Activated naive CD8-positive, alpha-beta T cell treated with anti-CD3 and anti-CD28 coated beads for 36 hours (primary cell): ENCODE results near the gene KCNMA1. TPM values are rescaled to one million over a fixed set of nuclear protein-coding genes. Genes with fewer than 3 reads are reported as not detected.

Experiments
- DNase-seq: peaks from one replicate; pipeline ENCODE4 v3.0.0; 2021
- H3K27ac Mint-ChIP-seq: one replicate; pipeline ENCODE4 v1.8.0; 2022; ENCODE audit warnings: mild to moderate bottlenecking, moderate library complexity, mixed read lengths
- H3K27me3 Mint-ChIP-seq: one replicate; pipeline ENCODE4 v1.8.0; 2022; ENCODE audit warnings: mild to moderate bottlenecking, mixed read lengths
- H3K36me3 Mint-ChIP-seq: one replicate; pipeline ENCODE4 v1.8.0; 2021; ENCODE audit warnings: mild to moderate bottlenecking, mixed read lengths
- H3K4me1 Mint-ChIP-seq: one replicate; pipeline ENCODE4 v1.8.0; 2021; ENCODE audit warnings: mixed read lengths
- H3K4me3 Mint-ChIP-seq: one replicate; pipeline ENCODE4 v1.8.0; 2022; ENCODE audit warnings: mild to moderate bottlenecking, moderate library complexity, mixed read lengths
- H3K9me3 Mint-ChIP-seq: one replicate; pipeline ENCODE4 v1.8.0; 2022; ENCODE audit warnings: mixed read lengths
- total RNA-seq, 2 experiments: library from RNA; stranded (reverse); gene quantifications; one replicate each; pipeline ENCODE4 v1.2.3, GENCODE V29; 2021

KCNMA1 gene
- total RNA-seq, 2 experiments from 2014 or later = not detected

DNA sequence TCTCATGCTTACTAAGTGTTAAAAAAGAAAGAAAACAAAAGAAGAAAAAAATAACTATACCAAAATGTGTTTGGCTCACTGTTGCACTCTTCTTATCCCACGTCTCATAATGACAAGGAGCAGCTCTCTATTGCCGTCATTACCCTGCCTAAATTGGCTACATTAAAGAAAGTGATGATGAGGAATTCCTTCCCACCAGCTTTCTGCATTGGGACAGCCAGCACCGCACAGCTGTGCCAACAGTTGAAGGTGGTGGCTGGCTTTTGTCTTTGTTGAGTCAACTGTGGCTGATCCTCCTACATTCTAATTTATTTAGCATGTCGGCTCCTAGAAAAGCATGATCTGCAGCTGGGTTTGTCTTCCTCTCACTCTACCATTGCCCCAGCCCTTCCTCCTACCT is 751.8 kb downstream of the KCNMA1 start:
- Mint-ChIP-seq H3K4me3 (no peak overlapping the region), H3K27ac (no peak overlapping the region), H3K9me3 (no peaks in the 10 kb centered on the region), H3K4me1 (peaks cover 2% of the 10 kb centered on the region), H3K36me3 (no peaks in the 10 kb centered on the region), H3K27me3 (peaks cover 11% of the 10 kb centered on the region)
- no peak for DNase-seq

DNA sequence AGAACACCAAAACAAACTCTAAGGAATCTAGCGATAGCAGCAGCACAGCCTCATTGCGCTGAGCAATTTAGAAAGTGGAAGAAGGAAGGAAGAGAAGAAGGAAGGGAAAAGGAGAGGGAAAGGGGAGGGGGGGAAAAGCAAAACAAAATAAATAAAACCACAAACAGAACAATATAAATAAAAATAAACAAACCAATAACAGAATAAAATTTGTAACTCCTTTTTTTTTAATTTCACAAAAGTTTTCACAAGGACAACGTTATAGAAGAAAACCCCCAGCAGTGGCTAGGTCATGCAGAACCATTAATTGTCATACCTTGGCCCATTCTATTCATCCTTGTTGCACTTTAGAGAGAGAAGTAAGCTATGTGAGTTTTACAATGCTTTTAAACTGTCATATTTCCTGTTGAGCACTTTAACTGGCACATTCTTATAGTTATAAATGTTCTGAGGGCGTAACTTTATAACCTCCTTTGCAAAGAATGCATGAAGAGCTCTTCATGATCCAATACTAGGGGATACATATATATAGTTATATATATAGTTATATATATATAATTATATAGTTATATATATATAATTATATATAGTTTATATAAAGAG is 752.8 kb downstream of the KCNMA1 start:
- no peak for DNase-seq
- peaks cover 11% of the 10 kb centered on the region for H3K27me3 Mint-ChIP-seq
- H3K36me3 Mint-ChIP-seq = no peaks in the 10 kb centered on the region
- no peak overlapping the region for H3K4me3 Mint-ChIP-seq
- no peaks in the 10 kb centered on the region for H3K9me3 Mint-ChIP-seq
- H3K4me1 Mint-ChIP-seq = peaks cover 2% of the 10 kb centered on the region
- H3K27ac Mint-ChIP-seq = no peak overlapping the region

- no peaks in the 10 kb centered on the region for H3K9me3 Mint-ChIP-seq
- H3K4me3 Mint-ChIP-seq = no peak overlapping the region
- no peaks in the 10 kb centered on the region for H3K36me3 Mint-ChIP-seq
- DNase-seq = no peak
- H3K27ac Mint-ChIP-seq = no peak overlapping the region
- H3K27me3 Mint-ChIP-seq = peaks cover 16% of the 10 kb centered on the region
- H3K4me1 Mint-ChIP-seq = peaks cover 2% of the 10 kb centered on the region
Observed at GRCh38 chr10:76883596-76883995, 754.0 kb downstream of the KCNMA1 start.

DNA sequence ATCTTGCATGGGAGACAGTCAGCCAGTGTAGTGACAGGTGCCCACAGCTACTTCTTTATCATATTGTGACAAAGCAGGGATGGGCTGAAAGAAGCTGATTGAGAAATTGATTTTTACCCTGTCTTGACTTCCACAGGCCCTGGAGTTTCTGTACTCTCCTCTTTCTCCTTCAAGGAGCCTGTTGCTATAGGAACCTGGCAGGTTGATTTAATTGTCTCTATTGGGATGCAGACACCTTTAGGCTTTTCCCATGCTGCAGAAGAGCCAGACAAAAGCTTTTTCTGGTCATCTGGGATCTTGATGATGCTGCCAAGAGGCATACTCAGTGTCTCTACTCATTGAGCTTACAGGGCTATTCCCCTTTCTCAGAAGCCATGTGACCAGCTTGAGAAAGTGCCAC is 754.8 kb downstream of the KCNMA1 start:
- no peak overlapping the region for H3K4me3 Mint-ChIP-seq
- peaks cover 16% of the 10 kb centered on the region for H3K27me3 Mint-ChIP-seq
- no peaks in the 10 kb centered on the region for H3K9me3 Mint-ChIP-seq
- DNase-seq = no peak
- H3K36me3 Mint-ChIP-seq = no peaks in the 10 kb centered on the region
- H3K27ac Mint-ChIP-seq = no peak overlapping the region
- peaks cover 2% of the 10 kb centered on the region for H3K4me1 Mint-ChIP-seq

DNA sequence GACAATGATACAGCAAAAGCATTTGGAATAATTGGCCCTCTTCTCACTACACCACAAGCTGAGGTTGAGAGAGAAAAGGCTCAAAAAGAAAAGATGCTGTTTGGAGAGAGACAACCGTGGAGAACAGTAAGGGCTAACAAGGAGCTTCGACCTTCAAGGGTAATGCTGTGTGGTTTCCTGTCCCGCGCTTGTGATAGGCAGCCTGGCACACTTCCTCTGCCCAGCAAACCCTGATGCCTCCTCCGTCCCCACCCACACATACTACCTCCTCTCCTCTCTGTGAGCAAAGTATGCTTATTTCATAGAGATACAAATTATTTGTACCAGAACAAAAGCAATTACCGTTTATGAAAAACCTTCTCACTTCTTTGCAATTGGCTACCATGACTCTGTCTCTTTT is 755.4 kb downstream of the KCNMA1 start:
- H3K9me3 Mint-ChIP-seq = no peaks in the 10 kb centered on the region
- H3K4me3 Mint-ChIP-seq = no peak overlapping the region
- H3K27me3 Mint-ChIP-seq = peaks cover 15% of the 10 kb centered on the region
- H3K36me3 Mint-ChIP-seq = no peaks in the 10 kb centered on the region
- no peak for DNase-seq
- H3K27ac Mint-ChIP-seq = no peak overlapping the region
- H3K4me1 Mint-ChIP-seq = peaks cover 2% of the 10 kb centered on the region

DNA sequence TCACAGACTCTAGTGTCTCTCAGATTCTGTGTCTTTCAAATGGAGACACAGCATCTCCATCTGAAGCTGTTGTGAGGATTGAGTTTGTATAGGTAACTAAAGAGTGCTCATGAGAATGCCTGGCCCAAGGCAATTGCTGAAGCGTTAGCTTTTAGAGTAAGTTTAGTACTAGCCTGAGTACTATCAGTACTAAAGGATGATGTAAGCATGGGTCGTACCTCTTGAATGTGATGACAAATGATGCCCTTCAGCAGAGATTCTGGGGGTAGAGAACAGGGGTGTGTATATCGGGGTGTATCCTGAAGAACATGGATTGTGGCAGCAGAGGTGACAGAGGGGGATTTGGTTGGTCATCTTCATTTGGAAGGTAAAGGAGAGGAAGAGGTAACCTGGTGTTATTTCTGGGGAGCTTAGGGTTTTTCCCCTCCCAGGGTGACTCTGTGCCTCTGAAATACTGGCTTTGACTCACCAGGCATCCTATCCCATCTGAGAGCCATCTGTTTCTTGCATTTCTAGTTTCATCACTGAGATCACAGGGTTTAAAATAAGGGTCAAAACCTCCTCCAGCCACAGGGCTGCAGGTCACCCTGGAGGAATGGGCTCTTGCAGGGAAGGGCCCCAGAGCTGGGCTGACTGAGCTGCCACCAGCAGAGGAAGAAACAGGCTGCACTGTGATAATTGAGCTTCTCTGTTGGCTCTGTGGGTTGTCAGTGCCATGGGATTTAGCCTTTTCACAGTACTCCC is 756.0 kb downstream of the KCNMA1 start:
- no peak for DNase-seq
- Mint-ChIP-seq H3K27me3 (peaks cover 13% of the 10 kb centered on the region), H3K4me1 (peaks cover 2% of the 10 kb centered on the region), H3K36me3 (no peaks in the 10 kb centered on the region), H3K27ac (no peak overlapping the region), H3K9me3 (no peaks in the 10 kb centered on the region), H3K4me3 (no peak overlapping the region)

- H3K36me3 Mint-ChIP-seq = no peaks in the 10 kb centered on the region
- H3K4me1 Mint-ChIP-seq = peaks cover 2% of the 10 kb centered on the region
- DNase-seq = no peak
- peaks cover 13% of the 10 kb centered on the region for H3K27me3 Mint-ChIP-seq
- no peak overlapping the region for H3K27ac Mint-ChIP-seq
- H3K9me3 Mint-ChIP-seq = no peaks in the 10 kb centered on the region
- H3K4me3 Mint-ChIP-seq = no peak overlapping the region
Observed at GRCh38 chr10:76880931-76881330, 756.7 kb downstream of the KCNMA1 start.

GRCh38 chr10:76879116-76879913 is 758.3 kb downstream of the KCNMA1 start:
- no peak overlapping the region for H3K4me3 Mint-ChIP-seq
- H3K4me1 Mint-ChIP-seq = peaks cover 2% of the 10 kb centered on the region
- H3K36me3 Mint-ChIP-seq = no peaks in the 10 kb centered on the region
- no peaks in the 10 kb centered on the region for H3K9me3 Mint-ChIP-seq
- no peak overlapping the region for H3K27ac Mint-ChIP-seq
- no peak for DNase-seq
- H3K27me3 Mint-ChIP-seq = peaks cover 12% of the 10 kb centered on the region

GRCh38 chr10:76878514-76878913 is 759.1 kb downstream of the KCNMA1 start:
- Mint-ChIP-seq H3K4me1 (peaks cover 2% of the 10 kb centered on the region), H3K27me3 (peaks cover 11% of the 10 kb centered on the region), H3K9me3 (no peaks in the 10 kb centered on the region), H3K27ac (no peak overlapping the region), H3K36me3 (no peaks in the 10 kb centered on the region), H3K4me3 (no peak overlapping the region)
- no peak for DNase-seq

- no peaks in the 10 kb centered on the region for H3K36me3 Mint-ChIP-seq
- H3K4me1 Mint-ChIP-seq = no peaks in the 10 kb centered on the region
- DNase-seq = no peak
- H3K27ac Mint-ChIP-seq = no peak overlapping the region
- no peaks in the 10 kb centered on the region for H3K9me3 Mint-ChIP-seq
- peaks cover 13% of the 10 kb centered on the region for H3K27me3 Mint-ChIP-seq
- H3K4me3 Mint-ChIP-seq = no peak overlapping the region
Observed at GRCh38 chr10:76874896-76875295, 762.7 kb downstream of the KCNMA1 start.

DNA sequence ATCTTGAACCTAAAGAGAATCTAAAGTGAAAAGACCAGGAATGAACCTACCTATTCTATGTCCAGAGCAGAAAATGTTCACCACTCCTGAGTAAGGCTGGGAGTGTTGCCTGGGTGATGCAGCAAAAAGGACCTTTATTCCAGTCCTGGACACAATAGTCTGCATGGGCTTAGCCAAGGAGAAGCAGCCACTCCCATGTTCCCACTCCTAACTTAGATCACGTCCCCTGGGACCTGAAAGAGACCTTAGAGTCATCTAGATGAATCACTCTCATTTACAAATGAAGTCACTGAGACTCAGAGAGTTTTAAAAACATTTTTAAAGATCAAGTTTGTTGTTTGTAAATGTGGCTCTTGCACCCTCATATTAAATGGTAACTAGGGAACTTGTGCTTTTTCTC is 763.4 kb downstream of the KCNMA1 start:
- DNase-seq = no peak
- Mint-ChIP-seq H3K27ac (no peak overlapping the region), H3K36me3 (no peaks in the 10 kb centered on the region), H3K4me3 (no peak overlapping the region), H3K9me3 (no peaks in the 10 kb centered on the region), H3K4me1 (no peaks in the 10 kb centered on the region), H3K27me3 (peaks cover 9% of the 10 kb centered on the region)

DNA sequence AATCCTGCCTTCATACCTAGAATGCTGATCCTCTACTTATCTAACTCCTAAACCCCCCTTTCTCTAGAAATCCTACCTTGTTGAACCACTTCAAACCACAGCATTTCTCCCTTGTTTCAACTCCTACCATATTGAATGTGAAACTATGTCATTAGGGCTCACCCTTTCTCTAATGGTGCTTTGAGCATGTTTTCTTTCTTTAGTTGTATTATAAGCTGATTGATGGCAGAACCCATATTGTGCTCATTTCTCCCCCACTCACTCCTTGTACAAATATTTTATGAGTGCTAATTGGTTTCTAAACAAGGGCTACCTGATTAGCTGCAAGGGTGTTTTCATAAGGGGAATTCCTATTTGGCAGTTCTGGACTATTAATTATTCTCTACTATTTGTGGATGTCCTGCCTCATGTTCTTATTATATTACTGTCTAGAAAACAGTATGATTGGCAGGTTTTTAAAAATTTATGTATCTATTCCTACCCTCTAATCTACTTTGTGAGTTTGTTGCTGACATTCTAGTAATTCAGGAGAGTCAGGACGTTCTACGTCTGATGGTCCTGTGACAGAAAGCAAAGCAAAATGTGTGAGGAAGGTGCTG is 765.8 kb downstream of the KCNMA1 start:
- no peaks in the 10 kb centered on the region for H3K36me3 Mint-ChIP-seq
- no peak for DNase-seq
- no peak overlapping the region for H3K4me3 Mint-ChIP-seq
- no peaks in the 10 kb centered on the region for H3K4me1 Mint-ChIP-seq
- peaks cover 10% of the 10 kb centered on the region for H3K27me3 Mint-ChIP-seq
- H3K27ac Mint-ChIP-seq = no peak overlapping the region
- H3K9me3 Mint-ChIP-seq = no peaks in the 10 kb centered on the region

- H3K36me3 Mint-ChIP-seq = no peaks in the 10 kb centered on the region
- H3K27ac Mint-ChIP-seq = no peak overlapping the region
- no peaks in the 10 kb centered on the region for H3K9me3 Mint-ChIP-seq
- no peaks in the 10 kb centered on the region for H3K4me1 Mint-ChIP-seq
- peaks cover 10% of the 10 kb centered on the region for H3K27me3 Mint-ChIP-seq
- no peak for DNase-seq
- no peak overlapping the region for H3K4me3 Mint-ChIP-seq
Observed at GRCh38 chr10:76869931-76870330, 767.7 kb downstream of the KCNMA1 start.

DNA sequence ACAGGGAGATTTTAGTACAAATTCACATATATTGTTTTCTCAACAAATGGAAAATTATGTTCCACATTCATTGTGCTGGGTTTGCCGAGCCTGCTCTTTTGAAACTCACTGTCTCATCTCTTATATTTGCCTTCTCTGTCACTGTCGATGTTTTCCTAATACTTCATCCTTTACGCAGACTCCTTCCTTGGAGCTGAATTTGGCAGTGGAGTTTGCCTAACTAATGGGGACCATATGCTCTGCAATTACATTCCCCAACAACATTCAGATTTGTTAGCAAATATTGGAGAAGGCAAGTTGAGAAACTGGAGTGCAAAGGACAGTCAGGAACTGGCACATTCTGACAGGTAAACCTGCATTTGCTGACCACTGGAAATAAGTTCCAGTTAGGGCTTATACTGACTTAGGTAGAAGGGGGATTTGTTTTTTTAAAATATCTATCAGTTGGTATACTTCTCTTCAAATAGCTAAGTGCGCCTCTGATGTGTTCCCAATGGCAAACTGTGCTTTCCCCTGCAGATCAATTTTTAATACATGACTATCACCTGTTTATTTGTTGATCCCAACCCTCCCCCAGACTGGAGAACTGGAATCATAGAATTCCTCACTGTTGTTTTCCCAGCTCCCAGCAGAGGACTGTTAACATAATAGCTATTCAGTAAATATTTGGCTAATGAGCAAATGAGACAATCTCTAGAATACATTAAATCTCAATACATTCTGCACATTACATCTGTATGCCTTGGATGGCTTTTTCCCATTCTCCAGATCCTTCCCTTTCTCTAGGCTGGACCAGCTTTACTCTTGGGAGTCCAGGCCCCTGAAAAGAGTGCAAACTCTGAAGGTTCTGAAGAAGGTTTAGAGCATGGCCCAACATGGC is 769.3 kb downstream of the KCNMA1 start:
- H3K9me3 Mint-ChIP-seq = no peaks in the 10 kb centered on the region
- no peak overlapping the region for H3K27ac Mint-ChIP-seq
- H3K4me1 Mint-ChIP-seq = no peaks in the 10 kb centered on the region
- peaks cover 6% of the 10 kb centered on the region for H3K27me3 Mint-ChIP-seq
- H3K36me3 Mint-ChIP-seq = no peaks in the 10 kb centered on the region
- DNase-seq = no peak
- H3K4me3 Mint-ChIP-seq = no peak overlapping the region
